NB4 (cell line): ENCODE data around the gene TMED1.

ENCODE experiments used
- DNase-seq: peaks from one replicate; pipeline ENCODE4 v3.0.0; 2010; ENCODE audit warnings: low read depth
- H3K4me3 ChIP-seq: one replicate; pipeline ENCODE4 v1.5.1; 2011; ENCODE audit warnings: mild to moderate bottlenecking, low read depth, low read length, moderate library complexity
- CTCF ChIP-seq: IDR thresholded peaks from one replicate; pipeline ENCODE4 v1.5.1; 2012; ENCODE audit warnings: low read depth, low read length
- MAX ChIP-seq: IDR thresholded peaks from 2 replicates; pipeline ENCODE4 v1.6.1; 2011; ENCODE audit warnings: low read depth, low read length
- MYC ChIP-seq: IDR thresholded peaks from 2 replicates; pipeline ENCODE4 v1.6.1; 2011; ENCODE audit warnings: low read depth, low read length
- POLR2A ChIP-seq: IDR thresholded peaks from 2 replicates; pipeline ENCODE4 v1.6.1; 2011; ENCODE audit warnings: mild to moderate bottlenecking; ENCODE audit not compliant: insufficient read length; ENCODE audit errors: extremely low read depth

TMED1 gene

GRCh38 chr19:10819124-10820060 is 16.6 kb downstream of the TMED1 start:
- DNase-seq = no peak
- H3K4me3 ChIP-seq = no peak overlapping the region
- TF ChIP-seq POLR2A = no peak
- TF ChIP-seq MYC = no peak
- no peak for TF ChIP-seq MAX
- no peak for TF ChIP-seq CTCF

- no peak overlapping the region for H3K4me3 ChIP-seq
Observed at GRCh38 chr19:10818301-10819123, 17.5 kb downstream of the TMED1 start.

GRCh38 chr19:10817291-10818038 is 18.5 kb downstream of the TMED1 start:
- no peak for TF ChIP-seq CTCF
- TF ChIP-seq POLR2A = no peak
- no peak for TF ChIP-seq MYC
- no peak for TF ChIP-seq MAX
- H3K4me3 ChIP-seq = no peak overlapping the region
- DNase-seq = no peak

More at GRCh38 chr19:10818301-10819123, 17.5 kb downstream of the TMED1 start:
- TF ChIP-seq MYC (no peak), POLR2A (no peak), MAX (no peak), CTCF (no peak)
- DNase-seq = no peak

- no peak for DNase-seq
- TF ChIP-seq CTCF (no peak), MYC (no peak)
- H3K4me3 ChIP-seq = no peak overlapping the region
Observed at GRCh38 chr19:10816691-10817090, 19.3 kb downstream of the TMED1 start.

- DNase-seq = no peak
- no peak for TF ChIP-seq POLR2A
- no peak for TF ChIP-seq CTCF
- no peak for TF ChIP-seq MAX
- TF ChIP-seq MYC = no peak
- no peak overlapping the region for H3K4me3 ChIP-seq
Observed at GRCh38 chr19:10815969-10816644, 19.9 kb downstream of the TMED1 start.
